Karpas-422 (cell line): ENCODE results near the gene CWC22. TPM values are rescaled to one million over a fixed set of nuclear protein-coding genes. Genes with fewer than 3 reads are reported as not detected.
"Not testable (repeated sequence)": the region's sequence is repeated elsewhere in the genome, so short reads cannot be mapped to it uniquely, and the experiment has no call there.

Experiments
- DNase-seq: peaks from one replicate; pipeline ENCODE4 v3.0.0-alpha.2; 2015
- H2AFZ ChIP-seq: fragments of 200-600 bp; sonication (generic); 2 replicates; pipeline ENCODE4 v1.6.1; 2014; ENCODE audit warnings: antibody characterized with exemption, low read length, mixed read lengths
- H3K27ac ChIP-seq: fragments of 200-600 bp; sonication (generic); 2 replicates; pipeline ENCODE4 v1.5.1; 2014; ENCODE audit warnings: mild to moderate bottlenecking, low read length, moderate library complexity
- H3K27me3 ChIP-seq: fragments of 200-600 bp; sonication (generic); 2 replicates; pipeline ENCODE4 v1.6.1; 2014; ENCODE audit warnings: low read length, mixed read lengths
- H3K36me3 ChIP-seq: fragments of 200-600 bp; sonication (generic); 2 replicates; pipeline ENCODE4 v1.6.1; 2014; ENCODE audit warnings: low read length, mixed read lengths; ENCODE audit not compliant: insufficient read depth
- H3K4me1 ChIP-seq: fragments of 200-600 bp; sonication (generic); 2 replicates; pipeline ENCODE4 v1.6.1; 2014; ENCODE audit warnings: mild to moderate bottlenecking, low read length, mixed read lengths
- H3K4me2 ChIP-seq: fragments of 200-600 bp; sonication (generic); 2 replicates; pipeline ENCODE4 v1.6.1; 2014; ENCODE audit warnings: low read length, low read depth, mild to moderate bottlenecking; ENCODE audit not compliant: poor library complexity, severe bottlenecking
- H3K4me3 ChIP-seq: fragments of 200-600 bp; sonication (generic); 2 replicates; pipeline ENCODE4 v1.5.1; 2014; ENCODE audit warnings: mild to moderate bottlenecking, antibody characterized with exemption, low read length, mixed read lengths
- H3K79me2 ChIP-seq: fragments of 200-600 bp; sonication (generic); 2 replicates; pipeline ENCODE4 v1.6.1; 2014; ENCODE audit warnings: mild to moderate bottlenecking, low read length, mixed read lengths
- H3K9ac ChIP-seq: fragments of 200-600 bp; sonication (generic); 2 replicates; pipeline ENCODE4 v1.6.0; 2014; ENCODE audit warnings: low read length
- H3K9me2 ChIP-seq: fragments of 200-600 bp; sonication (generic), shearing (Covaris generic); replicated peaks from 2 replicates; pipeline ENCODE4 v1.6.0; 2014; ENCODE audit warnings: mild to moderate bottlenecking, low read length, moderate library complexity; ENCODE audit not compliant: insufficient read depth
- H3K9me3 ChIP-seq: fragments of 300-700, 200-600 bp; sonication (generic); 2 replicates; pipeline ENCODE4 v1.6.1; 2014; ENCODE audit warnings: low read length, mixed read lengths
- H4K20me1 ChIP-seq: fragments of 200-600 bp; sonication (generic); 2 replicates; pipeline ENCODE4 v1.6.1; 2014; ENCODE audit warnings: mild to moderate bottlenecking, antibody characterized with exemption, low read length, low read depth; ENCODE audit not compliant: insufficient read depth
- total RNA-seq: library from RNA; depleted of rRNA; stranded (reverse); fragments of >200 nt; shearing (Covaris generic); gene quantifications from 2 replicates; pipeline ENCODE4 v1.2.3, GENCODE V29; 2014; ENCODE audit warnings: low replicate concordance

Gene CWC22
- total RNA-seq, 1 experiment from 2014 or later = 23.7 TPM

DNA sequence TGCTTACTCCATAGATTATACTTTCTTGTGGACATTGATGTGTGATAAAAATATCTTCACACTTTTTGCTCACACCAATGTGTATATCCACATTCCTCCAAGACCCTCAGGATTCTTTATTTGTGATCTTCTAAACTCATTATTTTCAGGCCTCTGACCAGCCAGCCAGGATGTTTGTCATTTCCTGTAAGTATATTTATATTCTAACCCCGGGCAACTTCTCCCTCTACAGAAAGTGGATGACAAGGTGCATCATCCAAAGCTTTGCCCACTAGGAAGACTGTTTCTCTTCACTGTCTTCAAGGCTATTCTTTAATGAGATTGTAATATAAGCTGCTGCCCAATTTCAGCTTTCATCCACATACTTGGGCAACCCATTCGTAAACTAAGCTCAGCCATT is 3.6 kb upstream of the CWC22 start:
- Histone ChIP-seq H3K4me1 (peaks cover 7% of the 10 kb centered on the region), H3K4me2 (no peak overlapping the region), H4K20me1 (no peaks in the 10 kb centered on the region; the same call in 1 of the 2 replicates), H3K9me3 (no peaks in the 10 kb centered on the region), H3K27ac (no peak overlapping the region), H2AFZ (no peak overlapping the region), H3K36me3 (no peaks in the 10 kb centered on the region), H3K27me3 (0 out of 2 replicates have a peak, but pooled peaks cover under 1% of the 10 kb centered on the region), H3K4me3 (no peak overlapping the region), H3K79me2 (peaks cover 12% of the 10 kb centered on the region), H3K9me2 (no peaks in the 10 kb centered on the region), H3K9ac (no peak overlapping the region)
- no peak for DNase-seq

DNA sequence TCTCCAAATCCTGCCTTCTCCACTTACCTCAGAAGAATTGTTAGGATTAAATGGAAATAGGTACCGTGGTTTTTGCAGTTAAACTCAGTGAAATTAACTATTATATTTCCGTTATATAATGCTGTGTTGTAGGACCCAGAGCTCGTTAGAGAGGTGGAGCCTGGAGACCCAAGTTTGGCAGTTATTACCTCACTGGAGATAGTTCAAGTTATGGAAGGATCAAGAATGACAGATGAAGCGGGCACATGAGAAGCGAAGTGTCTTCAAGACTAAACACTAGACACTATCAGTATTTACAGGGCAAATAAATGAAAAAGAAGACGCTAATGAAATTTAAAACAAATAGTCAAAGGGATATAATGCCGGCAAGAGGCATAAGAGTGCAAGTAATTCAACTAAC is 866 bp downstream of the CWC22 start:
- DNase-seq = peak; percentile 46

DNA sequence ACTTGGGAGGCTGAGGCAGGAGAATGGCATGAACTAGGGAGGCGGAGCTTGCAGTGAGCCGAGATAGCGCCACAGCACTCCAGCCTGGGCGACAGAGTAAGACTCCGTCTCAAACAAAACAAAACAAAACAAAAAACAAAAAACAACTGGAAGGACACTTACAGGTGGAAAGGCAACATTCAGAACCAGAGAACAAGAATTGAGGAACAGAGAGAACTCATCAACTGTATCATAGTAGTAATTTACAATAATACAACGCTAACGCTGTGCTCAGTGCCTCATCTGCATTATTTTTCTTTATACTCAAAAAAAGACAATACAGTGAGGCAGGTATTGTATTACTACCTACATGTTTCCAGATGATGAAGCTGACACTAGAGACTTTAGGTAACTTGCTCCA is 1.6 kb downstream of the CWC22 start:
- H3K9me2 ChIP-seq, DNase-seq, H2AFZ ChIP-seq, H3K27ac ChIP-seq, H3K9me3 ChIP-seq, H4K20me1 ChIP-seq, H3K27me3 ChIP-seq, H3K36me3 ChIP-seq: not testable (repeated sequence)
- H3K9ac ChIP-seq = peak overlapping the region; percentile 85
- H3K4me1 ChIP-seq = peaks cover 30% of the 10 kb centered on the region
- H3K79me2 ChIP-seq = peaks cover 64% of the 10 kb centered on the region
- peak overlapping the region; percentile 76 for H3K4me2 ChIP-seq
- peak overlapping the region; percentile 88 for H3K4me3 ChIP-seq

More for the DNA sequence above, 866 bp downstream of the CWC22 start:
- H3K36me3 ChIP-seq = peaks cover 3% of the 10 kb centered on the region; the same call in 1 of the 2 replicates
- H2AFZ ChIP-seq = no peak overlapping the region
- H3K9me2 ChIP-seq = no peaks in the 10 kb centered on the region
- peak overlapping the region; percentile 85 for H3K9ac ChIP-seq
- no peaks in the 10 kb centered on the region for H3K9me3 ChIP-seq
- peak overlapping the region; percentile 76 for H3K4me2 ChIP-seq
- H3K27ac ChIP-seq = peak overlapping the region; percentile 75; the same call in 1 of the 2 replicates
- H3K4me3 ChIP-seq = peak overlapping the region; percentile 88
- no peaks in the 10 kb centered on the region; the same call in 1 of the 2 replicates for H4K20me1 ChIP-seq
- no peaks in the 10 kb centered on the region for H3K27me3 ChIP-seq
- H3K4me1 ChIP-seq = peaks cover 22% of the 10 kb centered on the region
- H3K79me2 ChIP-seq = peaks cover 56% of the 10 kb centered on the region

DNA sequence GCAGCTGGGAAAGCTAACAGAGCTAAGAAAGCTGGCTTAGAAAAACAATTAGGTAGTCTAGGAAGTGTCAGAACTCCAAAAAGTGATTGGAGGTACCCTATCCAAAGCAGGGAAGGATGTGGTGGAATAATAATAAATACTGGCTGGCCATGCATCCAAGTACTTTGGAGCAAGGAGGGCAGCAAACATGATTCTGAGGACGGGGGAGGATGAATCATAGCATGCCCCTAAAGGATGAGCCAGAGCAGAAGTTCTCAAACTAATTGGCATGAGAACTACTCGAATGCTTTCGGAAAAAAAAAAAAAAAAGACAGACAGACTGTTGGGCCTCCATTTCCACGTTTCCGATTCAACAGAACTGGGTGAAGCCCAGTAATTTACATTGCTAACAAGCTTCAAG is 2.4 kb downstream of the CWC22 start:
- Histone ChIP-seq H3K27me3 (no peaks in the 10 kb centered on the region), H3K4me2 (peak overlapping the region; percentile 76), H3K9ac (no peak overlapping the region), H3K4me3 (no peak overlapping the region), H3K36me3 (peaks cover 3% of the 10 kb centered on the region; the same call in 1 of the 2 replicates), H3K79me2 (peaks cover 71% of the 10 kb centered on the region), H3K27ac (no peak overlapping the region), H3K4me1 (peaks cover 35% of the 10 kb centered on the region), H4K20me1 (no peaks in the 10 kb centered on the region; the same call in 1 of the 2 replicates), H3K9me3 (no peaks in the 10 kb centered on the region), H2AFZ (no peak overlapping the region), H3K9me2 (no peaks in the 10 kb centered on the region)
- no peak for DNase-seq

DNA sequence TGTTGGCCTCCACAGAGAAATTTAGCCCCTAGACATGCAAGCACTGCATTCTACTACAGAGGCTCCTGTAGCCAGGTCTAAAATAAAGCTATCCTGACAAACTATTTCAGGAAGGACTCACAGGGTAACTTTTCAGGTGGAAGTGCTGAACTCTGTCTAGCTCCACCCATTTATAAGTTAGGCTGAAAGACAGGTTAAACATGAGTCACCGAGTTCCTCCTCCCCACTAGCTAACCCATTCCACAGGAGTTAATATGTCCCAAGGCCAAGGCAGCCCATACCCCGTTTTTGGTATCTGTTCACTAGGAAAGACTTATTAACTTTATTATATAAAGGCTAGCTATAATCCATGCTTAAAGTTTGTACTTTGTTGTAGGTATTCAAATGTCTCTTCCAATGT is 3.5 kb downstream of the CWC22 start:
- Histone ChIP-seq H3K27me3 (no peaks in the 10 kb centered on the region), H3K9me3 (no peaks in the 10 kb centered on the region), H3K9me2 (no peaks in the 10 kb centered on the region), H3K4me2 (no peak overlapping the region), H3K9ac (no peak overlapping the region), H3K36me3 (peaks cover 3% of the 10 kb centered on the region; the same call in 1 of the 2 replicates), H3K4me3 (no peak overlapping the region), H3K79me2 (peaks cover 83% of the 10 kb centered on the region), H3K4me1 (peaks cover 35% of the 10 kb centered on the region), H3K27ac (no peak overlapping the region), H4K20me1 (no peaks in the 10 kb centered on the region; the same call in 1 of the 2 replicates), H2AFZ (no peak overlapping the region)
- no peak for DNase-seq

DNA sequence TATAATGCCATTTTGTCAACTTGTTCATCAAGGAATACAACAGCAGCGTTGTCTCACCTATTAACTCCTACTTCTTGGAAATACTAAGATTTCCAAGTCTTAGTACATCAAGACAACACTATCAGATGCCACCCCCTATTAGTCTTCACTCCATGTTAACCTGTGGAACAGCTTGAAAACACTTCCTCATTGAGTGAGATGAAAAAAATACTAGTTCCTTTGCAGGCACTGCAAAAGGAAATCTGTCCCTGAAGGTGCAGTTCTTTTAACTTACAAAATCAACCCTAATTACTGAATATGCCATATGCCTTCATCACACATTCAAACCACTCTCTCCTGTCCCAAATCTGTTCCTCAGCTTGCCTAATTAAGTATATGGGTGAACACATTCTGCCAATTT is 4.0 kb downstream of the CWC22 start:
- Histone ChIP-seq H3K4me2 (no peak overlapping the region), H3K4me3 (no peak overlapping the region), H3K9ac (no peak overlapping the region), H3K9me3 (no peaks in the 10 kb centered on the region), H2AFZ (no peak overlapping the region), H4K20me1 (no peaks in the 10 kb centered on the region; the same call in 1 of the 2 replicates), H3K4me1 (peaks cover 35% of the 10 kb centered on the region), H3K9me2 (no peaks in the 10 kb centered on the region), H3K79me2 (peaks cover 88% of the 10 kb centered on the region), H3K36me3 (peaks cover 3% of the 10 kb centered on the region; the same call in 1 of the 2 replicates), H3K27ac (no peak overlapping the region), H3K27me3 (no peaks in the 10 kb centered on the region)
- no peak for DNase-seq

DNA sequence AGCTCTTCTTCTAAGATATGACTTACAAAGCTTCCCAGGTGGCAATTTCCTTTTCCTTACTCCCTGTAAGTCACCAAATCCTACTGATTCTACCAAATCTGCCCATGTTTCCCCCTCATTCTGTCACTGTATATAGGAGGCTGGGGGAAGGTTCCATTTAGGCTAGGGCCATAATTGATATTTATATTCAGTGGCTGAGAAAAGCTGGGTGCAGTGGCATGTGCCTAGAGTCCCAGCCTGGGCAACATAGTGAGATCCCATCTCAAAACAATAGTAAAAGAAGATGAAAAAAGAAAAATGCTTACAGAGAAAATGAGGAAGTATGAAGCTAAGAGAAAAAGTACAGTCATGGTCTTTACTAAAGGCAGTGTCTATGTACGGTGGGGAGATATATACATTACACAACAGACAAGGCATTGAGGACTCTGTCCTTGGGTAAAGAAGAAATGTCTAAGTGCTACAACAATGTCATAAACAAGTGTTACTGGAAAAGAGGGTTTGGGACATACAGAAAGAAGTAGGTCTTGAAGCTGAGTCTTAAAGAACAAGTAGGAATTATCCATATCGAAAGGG is 4.8 kb downstream of the CWC22 start:
- Histone ChIP-seq H3K9ac (no peak overlapping the region), H3K9me3 (no peaks in the 10 kb centered on the region), H3K27me3 (no peaks in the 10 kb centered on the region), H3K27ac (no peak overlapping the region), H3K4me1 (peaks cover 38% of the 10 kb centered on the region), H3K36me3 (peaks cover 3% of the 10 kb centered on the region; the same call in 1 of the 2 replicates), H3K79me2 (peaks cover 96% of the 10 kb centered on the region), H3K4me2 (no peak overlapping the region), H4K20me1 (no peaks in the 10 kb centered on the region; the same call in 1 of the 2 replicates), H3K4me3 (no peak overlapping the region), H2AFZ (no peak overlapping the region), H3K9me2 (no peaks in the 10 kb centered on the region)
- DNase-seq = no peak

DNA sequence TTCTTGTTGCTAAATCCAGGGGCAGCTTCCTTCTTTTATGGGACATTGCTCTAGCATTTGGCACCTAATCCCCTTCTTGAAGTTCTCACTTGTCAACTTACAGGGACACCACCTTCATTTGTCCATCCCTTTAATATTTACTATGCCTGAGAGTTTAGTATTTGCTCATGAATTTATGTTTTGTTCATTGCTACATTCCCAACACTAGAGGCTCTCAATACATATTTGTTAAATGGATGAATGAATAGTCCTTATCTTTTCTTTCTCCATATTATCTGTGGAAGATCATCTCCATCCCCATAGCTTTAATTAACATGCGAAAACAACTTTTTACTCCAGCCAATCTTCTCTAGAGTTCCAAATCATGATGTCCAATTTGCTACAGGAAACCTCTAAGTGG is 5.4 kb downstream of the CWC22 start:
- H3K4me3 ChIP-seq = no peak overlapping the region
- H3K79me2 ChIP-seq = peaks cover 99% of the 10 kb centered on the region
- H3K9me3 ChIP-seq = no peaks in the 10 kb centered on the region
- peaks cover 3% of the 10 kb centered on the region; the same call in 1 of the 2 replicates for H3K36me3 ChIP-seq
- no peak for DNase-seq
- H3K4me2 ChIP-seq = no peak overlapping the region
- H3K9ac ChIP-seq = no peak overlapping the region
- H3K27me3 ChIP-seq = no peaks in the 10 kb centered on the region
- no peaks in the 10 kb centered on the region for H3K9me2 ChIP-seq
- H3K27ac ChIP-seq = no peak overlapping the region
- H2AFZ ChIP-seq = no peak overlapping the region
- H3K4me1 ChIP-seq = peaks cover 44% of the 10 kb centered on the region
- no peaks in the 10 kb centered on the region; the same call in 1 of the 2 replicates for H4K20me1 ChIP-seq
